Measurements from ENCODE around the gene ULBP2. TPM values are rescaled to one million over a fixed set of nuclear protein-coding genes. Genes with fewer than 3 reads are reported as not detected.
"Not testable (repeated sequence)": the region's sequence is repeated elsewhere in the genome, so short reads cannot be mapped to it uniquely, and the experiment has no call there.

Gene ULBP2
- total and polyA plus RNA-seq, 5 donors: 0.31 to 1.2 (median 1.1) TPM

- intact Hi-C loops (cut with DNase I): no loop called here
- H3K27ac ChIP-seq (ENCODE audit: low read length): no peak overlapping the region
- H3K9me3 ChIP-seq (ENCODE audit: control insufficient read depth, low read length): no peaks in the 10 kb centered on the region
- peaks cover 14% of the 10 kb centered on the region for H3K4me1 ChIP-seq (ENCODE audit: control insufficient read depth, insufficient read depth, low read length)
- 81% methylated on average over 11 of the region's 11 CpGs for WGBS
- peak in 1 of 3 donors; percentile 48 for DNase-seq
- no peak overlapping the region for H3K4me3 ChIP-seq (ENCODE audit: low read length)
- peak in 1 of 2 donors; percentile 18 for ATAC-seq
- no peaks in the 10 kb centered on the region for H3K27me3 ChIP-seq (ENCODE audit: control insufficient read depth, insufficient read depth)
Measured at GRCh38 chr6:149900620-149901443, 41.0 kb upstream of the ULBP2 start.

GRCh38 chr6:149901444-149902140 lies 40.2 kb upstream of the ULBP2 start:
- no peak for ATAC-seq
- DNase-seq: no peak
- no peaks in the 10 kb centered on the region for H3K27me3 ChIP-seq (ENCODE audit: control insufficient read depth, insufficient read depth)
- no peak overlapping the region for H3K4me3 ChIP-seq (ENCODE audit: low read length)
- no peaks in the 10 kb centered on the region for H3K9me3 ChIP-seq (ENCODE audit: control insufficient read depth, low read length)
- H3K4me1 ChIP-seq (ENCODE audit: control insufficient read depth, insufficient read depth, low read length): peaks cover 10% of the 10 kb centered on the region
- intact Hi-C loops (cut with DNase I): no loop called here
- WGBS: 87% methylated on average over 6 of the region's 6 CpGs
- H3K27ac ChIP-seq (ENCODE audit: low read length): no peak overlapping the region

GRCh38 chr6:149903938-149904611 lies 37.7 kb upstream of the ULBP2 start:
- Histone ChIP-seq H3K4me3 (ENCODE audit: low read length) (no peak overlapping the region), H3K9me3 (ENCODE audit: control insufficient read depth, low read length) (no peaks in the 10 kb centered on the region), H3K4me1 (ENCODE audit: control insufficient read depth, insufficient read depth, low read length) (peaks cover 3% of the 10 kb centered on the region), H3K27me3 (ENCODE audit: control insufficient read depth, insufficient read depth) (no peaks in the 10 kb centered on the region), H3K27ac (ENCODE audit: low read length) (no peak overlapping the region)
- ATAC-seq (no peak), DNase-seq (no peak)
- intact Hi-C loops (cut with DNase I): no loop called here
- 78% methylated on average over 5 of the region's 5 CpGs for WGBS

- Histone ChIP-seq H3K27me3 (ENCODE audit: control insufficient read depth, insufficient read depth) (no peaks in the 10 kb centered on the region), H3K9me3 (ENCODE audit: control insufficient read depth, low read length) (no peaks in the 10 kb centered on the region), H3K27ac (ENCODE audit: low read length) (no peak overlapping the region), H3K4me1 (ENCODE audit: control insufficient read depth, insufficient read depth, low read length) (peaks cover 3% of the 10 kb centered on the region), H3K4me3 (ENCODE audit: low read length) (no peak overlapping the region)
- intact Hi-C loops (cut with DNase I): no loop called here
- DNase-seq (no peak), ATAC-seq (peak; percentile 23 to 45)
- 79% methylated on average over 13 of the region's 13 CpGs for WGBS
Measured at GRCh38 chr6:149904661-149905370, 37.0 kb upstream of the ULBP2 start.

GRCh38 chr6:149905371-149905910 lies 36.4 kb upstream of the ULBP2 start:
- no peaks in the 10 kb centered on the region for H3K9me3 ChIP-seq (ENCODE audit: control insufficient read depth, low read length)
- H3K27me3 ChIP-seq (ENCODE audit: control insufficient read depth, insufficient read depth): no peaks in the 10 kb centered on the region
- 90% methylated on average over 18 of the region's 18 CpGs for WGBS
- ATAC-seq: peak; percentile 9 to 16
- no peak overlapping the region for H3K27ac ChIP-seq (ENCODE audit: low read length)
- H3K4me3 ChIP-seq (ENCODE audit: low read length): no peak overlapping the region
- DNase-seq: peak in 1 of 3 donors; percentile 59
- intact Hi-C loops (cut with DNase I): no loop called here
- H3K4me1 ChIP-seq (ENCODE audit: control insufficient read depth, insufficient read depth, low read length): peaks cover 3% of the 10 kb centered on the region

- H3K4me3 ChIP-seq (ENCODE audit: low read length): no peak overlapping the region
- no peaks in the 10 kb centered on the region for H3K9me3 ChIP-seq (ENCODE audit: control insufficient read depth, low read length)
- intact Hi-C loops (cut with DNase I): no loop called here
- DNase-seq: no peak
- peaks cover 3% of the 10 kb centered on the region for H3K4me1 ChIP-seq (ENCODE audit: control insufficient read depth, insufficient read depth, low read length)
- no peak for ATAC-seq
- no peaks in the 10 kb centered on the region for H3K27me3 ChIP-seq (ENCODE audit: control insufficient read depth, insufficient read depth)
- H3K27ac ChIP-seq (ENCODE audit: low read length): no peak overlapping the region
- 70% methylated on average over 6 of the region's 6 CpGs for WGBS
Measured at GRCh38 chr6:149905911-149906371, 35.9 kb upstream of the ULBP2 start.

- DNase-seq (no peak), ATAC-seq (no peak)
- no peaks in the 10 kb centered on the region for H3K27me3 ChIP-seq (ENCODE audit: control insufficient read depth, insufficient read depth)
- no peaks in the 10 kb centered on the region for H3K9me3 ChIP-seq (ENCODE audit: control insufficient read depth, low read length)
- peaks cover 3% of the 10 kb centered on the region for H3K4me1 ChIP-seq (ENCODE audit: control insufficient read depth, insufficient read depth, low read length)
- WGBS: 96% methylated on average over 4 of the region's 4 CpGs
- no peak overlapping the region for H3K4me3 ChIP-seq (ENCODE audit: low read length)
- H3K27ac ChIP-seq (ENCODE audit: low read length): no peak overlapping the region
- intact Hi-C loops (cut with DNase I): no loop called here
Measured at GRCh38 chr6:149906405-149906804, 35.4 kb upstream of the ULBP2 start.

GRCh38 chr6:149907317-149907716 lies 34.5 kb upstream of the ULBP2 start:
- H3K27ac ChIP-seq (ENCODE audit: low read length): no peak overlapping the region
- no peaks in the 10 kb centered on the region for H3K9me3 ChIP-seq (ENCODE audit: control insufficient read depth, low read length)
- intact Hi-C loops (cut with DNase I): no loop called here
- 87% methylated on average over 2 of the region's 2 CpGs for WGBS
- H3K4me1 ChIP-seq (ENCODE audit: control insufficient read depth, insufficient read depth, low read length): peaks cover 3% of the 10 kb centered on the region
- ATAC-seq (no peak), DNase-seq (no peak)
- no peak overlapping the region for H3K4me3 ChIP-seq (ENCODE audit: low read length)
- no peaks in the 10 kb centered on the region for H3K27me3 ChIP-seq (ENCODE audit: control insufficient read depth, insufficient read depth)

- H3K27me3 ChIP-seq (ENCODE audit: control insufficient read depth, insufficient read depth); ATAC-seq; intact Hi-C loops (cut with DNase I); H3K4me1 ChIP-seq (ENCODE audit: control insufficient read depth, insufficient read depth, low read length); DNase-seq; H3K9me3 ChIP-seq (ENCODE audit: control insufficient read depth, low read length); H3K4me3 ChIP-seq (ENCODE audit: low read length); H3K27ac ChIP-seq (ENCODE audit: low read length): not testable (repeated sequence)
- WGBS: 80% methylated on average over 4 of the region's 4 CpGs
Measured at GRCh38 chr6:149908480-149908879, 33.3 kb upstream of the ULBP2 start.

- peak in 1 of 2 donors; percentile 11 for ATAC-seq
- H3K27me3 ChIP-seq (ENCODE audit: control insufficient read depth, insufficient read depth): no peaks in the 10 kb centered on the region
- intact Hi-C loops (cut with DNase I): no loop called here
- no peak overlapping the region for H3K4me3 ChIP-seq (ENCODE audit: low read length)
- peak in 1 of 3 donors; percentile 51 for DNase-seq
- no peaks in the 10 kb centered on the region for H3K9me3 ChIP-seq (ENCODE audit: control insufficient read depth, low read length)
- no peak overlapping the region for H3K27ac ChIP-seq (ENCODE audit: low read length)
- H3K4me1 ChIP-seq (ENCODE audit: control insufficient read depth, insufficient read depth, low read length): peaks cover 3% of the 10 kb centered on the region
- WGBS: 91% methylated on average over 9 of the region's 9 CpGs
Measured at GRCh38 chr6:149909701-149910470, 31.9 kb upstream of the ULBP2 start.
